WTC11 (cell line): ENCODE measurements around the gene RNF181. TPM values are rescaled to one million over a fixed set of nuclear protein-coding genes. Genes with fewer than 3 reads are reported as not detected.

Experiments used
- ATAC-seq: fragments of 200-7000 bp; cut with Tn5 transposase; 2 replicates; pipeline ENCODE4 v1.10.0; 2021; ENCODE audit warnings: mild to moderate bottlenecking, moderate library complexity
- CTCF ChIA-PET: fragments of 300-600 bp; sonication (Branson Sonifier 250); formaldehyde crosslinking; loops from one replicate; lab custom pipeline; 2021; ENCODE audit warnings: antibody characterized with exemption; lab: Charles Lee
- POLR2A ChIA-PET: fragments of 350-600 bp; sonication (Branson Sonifier 250); formaldehyde crosslinking; loops from one replicate; lab custom pipeline; 2021; ENCODE audit warnings: antibody characterized with exemption; lab: Charles Lee
- DNase-seq: peaks from one replicate; pipeline ENCODE4 v3.0.0; 2021; ENCODE audit warnings: low spot score
- H3K27ac Mint-ChIP-seq: 2 replicates; pipeline ENCODE4 v1.8.0; 2021; ENCODE audit warnings: mixed read lengths
- H3K27me3 Mint-ChIP-seq: 2 replicates; pipeline ENCODE4 v1.8.0; 2021; ENCODE audit warnings: low read depth, mild to moderate bottlenecking, moderate library complexity, mixed read lengths
- H3K36me3 Mint-ChIP-seq: 2 replicates; pipeline ENCODE4 v1.8.0; 2021; ENCODE audit warnings: mixed read lengths
- H3K4me1 Mint-ChIP-seq: 2 replicates; pipeline ENCODE4 v1.8.0; 2022; ENCODE audit warnings: mixed read lengths
- H3K4me3 Mint-ChIP-seq: 2 replicates; pipeline ENCODE4 v1.8.0; 2021; ENCODE audit warnings: mild to moderate bottlenecking, moderate library complexity, mixed read lengths
- H3K9me3 Mint-ChIP-seq: 2 replicates; pipeline ENCODE4 v1.8.0; 2021; ENCODE audit warnings: mixed read lengths
- ARID4B ChIP-seq: sonication (generic); formaldehyde crosslinking; IDR thresholded peaks from 2 replicates; pipeline ENCODE4 v1.8.0; 2023; ENCODE audit warnings: missing genetic modification reagents, mild to moderate bottlenecking, borderline replicate concordance
- ERG ChIP-seq: fragments of 250-450 bp; sonication (Bioruptor Pico); IDR thresholded peaks from 2 replicates; pipeline ENCODE4 v1.8.0; 2021; ENCODE audit warnings: mild to moderate bottlenecking
- MXD4 ChIP-seq: fragments of 250-450 bp; sonication (Bioruptor Pico); IDR thresholded peaks from 2 replicates; pipeline ENCODE4 v1.8.0; 2021; ENCODE audit warnings: mild to moderate bottlenecking, moderate library complexity, borderline replicate concordance
- PRRX2 ChIP-seq: fragments of 250-450 bp; sonication (Bioruptor Pico); IDR thresholded peaks from 2 replicates; pipeline ENCODE4 v1.8.0; 2021; ENCODE audit warnings: mild to moderate bottlenecking
- RELA ChIP-seq: sonication (generic); formaldehyde crosslinking; IDR thresholded peaks from 2 replicates; pipeline ENCODE4 v1.8.1; 2022; ENCODE audit warnings: missing genetic modification reagents, mild to moderate bottlenecking, borderline replicate concordance
- ZNF416 ChIP-seq: fragments of 250-450 bp; sonication (Bioruptor Pico); IDR thresholded peaks from 2 replicates; pipeline ENCODE4 v1.9.0; 2021; ENCODE audit warnings: mild to moderate bottlenecking, inconsistent platforms
- ZNF425 ChIP-seq: fragments of 250-450 bp; sonication (Bioruptor Pico); conservative IDR thresholded peaks from 2 replicates; pipeline ENCODE4 v1.9.0; 2021; ENCODE audit warnings: mild to moderate bottlenecking
- ZNF512 ChIP-seq: sonication (generic); formaldehyde crosslinking; IDR thresholded peaks from 2 replicates; pipeline ENCODE4 v1.8.1; 2022; ENCODE audit warnings: missing genetic modification reagents, borderline replicate concordance
- total RNA-seq: library from RNA; stranded (reverse); gene quantifications from 3 replicates; pipeline ENCODE4 v1.2.3, GENCODE V29; 2021

RNF181 gene
- total RNA-seq, 1 experiment from 2014 or later = 95.4 TPM

GRCh38 chr2:85547089-85547858, 48.3 kb upstream of the RNF181 start:
- ChIA-PET CTCF (interaction anchor here (1.5 to 3.8 kb wide), 2 partner anchors 127 to 156 kb away, joined by 5 to 24 read pairs; partner anchors contain the start of gene SH2D6), POLR2A (interaction anchor here (2.2 to 2.7 kb wide), 3 partner anchors 8 to 128 kb away, joined by 10 to 15 read pairs (median 14); partner anchors contain the start of genes MAT2A and SH2D6)
- DNase-seq (no peak), ATAC-seq (no peak; the same call in 1 of the 2 replicates)
- Mint-ChIP-seq H3K27ac (peak overlapping the region; percentile 87), H3K36me3 (peaks cover 61% of the 10 kb centered on the region), H3K27me3 (no peaks in the 10 kb centered on the region), H3K4me3 (no peak overlapping the region), H3K4me1 (peaks cover 28% of the 10 kb centered on the region), H3K9me3 (no peaks in the 10 kb centered on the region)
- peak; percentile 53; the same call in 1 of the 2 replicates for TF ChIP-seq ZNF425 (CRISPR knock-in tag)
- no peak for TF ChIP-seq ARID4B (CRISPR knock-in tag)
- TF ChIP-seq PRRX2 (CRISPR knock-in tag) = peak; percentile 74; the same call in 1 of the 2 replicates
- no peak for TF ChIP-seq RELA (CRISPR knock-in tag)
- 0 out of 2 replicates have a peak, but pooled peaks have one; percentile 32 for TF ChIP-seq ZNF512 (CRISPR knock-in tag)

GRCh38 chr2:85547859-85548607, 47.5 kb upstream of the RNF181 start:
- ChIA-PET POLR2A (interaction anchor here (1.4 to 2.2 kb wide), 2 partner anchors 9 to 13 kb away, joined by 5 to 14 read pairs; partner anchors contain the start of genes GGCX and MAT2A), CTCF (interaction anchor here (1.0 to 3.8 kb wide), 2 partner anchors 9 to 128 kb away, joined by 4 to 24 read pairs; partner anchors contain the start of genes MAT2A and SH2D6)
- no peak overlapping the region for H3K4me3 Mint-ChIP-seq
- peaks cover 56% of the 10 kb centered on the region for H3K36me3 Mint-ChIP-seq
- no peak for ATAC-seq
- no peak for DNase-seq
- peaks cover 21% of the 10 kb centered on the region for H3K4me1 Mint-ChIP-seq
- TF ChIP-seq PRRX2 (CRISPR knock-in tag) = peak; percentile 49; the same call in 1 of the 2 replicates
- TF ChIP-seq ZNF416 = no peak
- no peak; the same call in 1 of the 2 replicates for TF ChIP-seq ERG (CRISPR knock-in tag)
- 0 out of 2 replicates have a peak, but pooled peaks have one; percentile 68 for TF ChIP-seq ZNF425 (CRISPR knock-in tag)
- no peak for TF ChIP-seq MXD4 (CRISPR knock-in tag)
- H3K9me3 Mint-ChIP-seq = no peaks in the 10 kb centered on the region
- no peaks in the 10 kb centered on the region for H3K27me3 Mint-ChIP-seq
- H3K27ac Mint-ChIP-seq = no peak overlapping the region; the same call in 1 of the 2 replicates
